Thyroid gland (tissue), 4 donors: ENCODE measurements around the gene LFNG.

Experiments used
- CTCF ChIP-seq, 6 experiments: fragments of 200-600 bp in 3 of 6; fragments of 450-650 bp in 3 of 6; sonication (generic) in 3 of 6; IDR thresholded peaks; one replicate each; pipeline ENCODE4 v1.5.1; 2016 to 2019; ENCODE audit warnings: antibody characterized with exemption in 6 of 6, mild to moderate bottlenecking in 2 of 6, inconsistent platforms in 1 of 6, moderate library complexity in 1 of 6
- POLR2A ChIP-seq, 2 donors: fragments of 450-650 bp; IDR thresholded peaks; one replicate each; pipeline ENCODE4 v1.6.1; 2017; ENCODE audit warnings: antibody characterized with exemption in 2 of 2, mild to moderate bottlenecking in 2 of 2, moderate library complexity in 1 of 2

GRCh38 chr7:2546776-2547586 lies 27.4 kb downstream of the LFNG start:
- no peak for TF ChIP-seq POLR2A (IDR thresholded peaks at IDR 0.05)
- TF ChIP-seq CTCF (IDR thresholded peaks at IDR 0.05): no peak
